Activated naive CD4-positive, alpha-beta T cell treated with anti-CD3 and anti-CD28 coated beads, Interleukin-2, amount 50 U/mL, for 24 hours (primary cell): ENCODE measurements around the gene C4B.
A peak's percentile ranks its signal among the peaks of the same experiment; 100 is the strongest.
"Not testable (repeated sequence)": the region's sequence is repeated elsewhere in the genome, so short reads cannot be mapped to it uniquely, and the experiment has no call there.

Experiments used
- H3K27ac Mint-ChIP-seq: one replicate; pipeline ENCODE4 v1.8.0; 2021; ENCODE audit warnings: mild to moderate bottlenecking, mixed read lengths
- H3K27me3 Mint-ChIP-seq: one replicate; pipeline ENCODE4 v1.8.0; 2021; ENCODE audit warnings: mixed read lengths
- H3K36me3 Mint-ChIP-seq: one replicate; pipeline ENCODE4 v1.8.0; 2021; ENCODE audit warnings: mixed read lengths
- H3K4me1 Mint-ChIP-seq: one replicate; pipeline ENCODE4 v1.8.0; 2021; ENCODE audit warnings: mixed read lengths
- H3K4me3 Mint-ChIP-seq: one replicate; pipeline ENCODE4 v1.8.0; 2021; ENCODE audit warnings: mild to moderate bottlenecking, mixed read lengths
- H3K9me3 Mint-ChIP-seq: one replicate; pipeline ENCODE4 v1.8.0; 2021; ENCODE audit warnings: mixed read lengths

C4B gene

DNA sequence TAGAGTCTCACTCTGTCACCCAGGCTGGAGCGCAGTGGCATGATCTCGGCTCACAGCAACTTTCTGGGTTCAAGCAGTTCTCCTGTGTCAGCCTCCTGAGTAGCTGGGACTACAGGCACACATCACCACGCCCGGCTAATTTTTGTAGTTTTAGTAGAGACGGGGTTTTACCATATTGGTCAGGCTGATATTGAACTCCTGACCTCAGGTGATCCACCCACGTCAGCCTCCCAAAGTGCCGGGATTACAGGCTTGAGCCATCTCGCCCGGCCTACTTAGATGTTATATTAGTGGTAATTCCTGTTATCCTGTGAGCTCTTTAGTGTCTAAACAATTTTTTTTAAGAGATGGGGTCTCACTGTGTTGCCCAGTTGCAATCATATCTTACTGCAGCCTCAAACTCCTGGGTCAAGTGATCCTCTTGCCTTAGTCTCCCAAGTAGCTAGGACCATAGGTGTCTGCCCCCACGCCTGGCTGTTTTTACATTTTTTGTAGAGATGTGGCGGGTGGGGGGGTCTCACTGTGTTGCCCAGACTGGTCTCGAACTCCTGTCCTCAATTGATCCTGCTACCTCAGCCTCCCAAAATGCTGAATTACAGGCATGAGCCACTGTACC, 36.7 kb upstream of the C4B start:
- Mint-ChIP-seq H3K27ac (no peak overlapping the region), H3K36me3 (peaks cover 2% of the 10 kb centered on the region), H3K4me3 (no peak overlapping the region), H3K4me1 (peaks cover 32% of the 10 kb centered on the region), H3K9me3 (no peaks in the 10 kb centered on the region), H3K27me3 (no peaks in the 10 kb centered on the region)

DNA sequence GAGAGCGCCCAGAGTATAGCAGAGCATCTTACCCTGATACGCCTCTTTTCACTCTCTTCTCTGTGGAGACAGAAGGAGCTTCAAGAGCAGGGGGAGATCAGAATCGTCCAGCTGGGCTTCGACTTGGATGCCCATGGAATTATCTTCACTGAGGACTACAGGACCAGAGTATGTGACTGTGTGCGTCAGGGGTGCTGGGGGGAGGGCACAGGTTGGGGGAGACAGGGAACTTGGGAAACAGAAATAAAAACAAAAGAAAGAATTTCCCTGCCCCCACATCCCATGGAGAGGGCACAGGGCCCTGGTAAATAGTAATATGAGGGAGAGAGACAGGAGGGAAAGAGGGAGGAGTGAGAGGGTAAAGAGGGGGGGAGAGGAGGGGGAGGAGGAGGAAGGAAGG, 35.8 kb upstream of the C4B start:
- peaks cover 23% of the 10 kb centered on the region for H3K4me1 Mint-ChIP-seq
- H3K36me3 Mint-ChIP-seq: peaks cover 2% of the 10 kb centered on the region
- no peak overlapping the region for H3K4me3 Mint-ChIP-seq
- peak overlapping the region; percentile 41 for H3K27ac Mint-ChIP-seq
- H3K9me3 Mint-ChIP-seq: no peaks in the 10 kb centered on the region
- H3K27me3 Mint-ChIP-seq: no peaks in the 10 kb centered on the region

DNA sequence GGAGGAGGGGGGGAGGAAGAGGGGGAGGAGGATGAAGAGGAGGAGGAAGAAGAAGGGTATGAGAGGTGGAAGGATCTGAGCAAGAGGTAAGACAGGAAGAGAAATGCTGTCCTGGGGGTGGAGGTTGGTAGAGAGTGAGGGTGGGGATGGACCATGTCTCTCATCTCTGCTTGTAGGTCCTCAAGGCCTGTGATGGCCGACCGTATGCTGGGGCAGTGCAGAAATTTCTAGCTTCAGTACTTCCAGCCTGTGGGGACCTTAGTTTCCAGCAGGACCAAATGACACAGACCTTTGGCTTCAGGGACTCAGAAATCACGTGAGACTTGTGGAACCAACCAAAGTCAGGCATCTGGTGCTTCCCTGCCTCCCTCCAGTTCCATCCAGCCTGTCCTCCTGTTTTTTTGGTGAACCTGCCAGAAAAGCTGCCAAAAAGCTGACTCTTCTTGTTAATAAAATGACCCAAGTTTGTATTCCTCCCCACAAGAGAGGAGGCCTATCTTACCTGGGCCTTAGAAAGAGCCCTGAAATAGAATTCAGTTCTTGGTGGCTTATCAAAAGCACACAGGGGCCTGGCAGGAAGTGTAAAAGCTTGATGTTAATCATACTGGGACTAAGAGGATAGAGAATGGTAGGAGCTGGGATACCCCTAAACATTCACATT, 35.2 kb upstream of the C4B start:
- peaks cover 18% of the 10 kb centered on the region for H3K4me1 Mint-ChIP-seq
- no peaks in the 10 kb centered on the region for H3K9me3 Mint-ChIP-seq
- H3K27me3 Mint-ChIP-seq: no peaks in the 10 kb centered on the region
- H3K4me3 Mint-ChIP-seq: no peak overlapping the region
- H3K27ac Mint-ChIP-seq: peak overlapping the region; percentile 60
- H3K36me3 Mint-ChIP-seq: peaks cover 2% of the 10 kb centered on the region

DNA sequence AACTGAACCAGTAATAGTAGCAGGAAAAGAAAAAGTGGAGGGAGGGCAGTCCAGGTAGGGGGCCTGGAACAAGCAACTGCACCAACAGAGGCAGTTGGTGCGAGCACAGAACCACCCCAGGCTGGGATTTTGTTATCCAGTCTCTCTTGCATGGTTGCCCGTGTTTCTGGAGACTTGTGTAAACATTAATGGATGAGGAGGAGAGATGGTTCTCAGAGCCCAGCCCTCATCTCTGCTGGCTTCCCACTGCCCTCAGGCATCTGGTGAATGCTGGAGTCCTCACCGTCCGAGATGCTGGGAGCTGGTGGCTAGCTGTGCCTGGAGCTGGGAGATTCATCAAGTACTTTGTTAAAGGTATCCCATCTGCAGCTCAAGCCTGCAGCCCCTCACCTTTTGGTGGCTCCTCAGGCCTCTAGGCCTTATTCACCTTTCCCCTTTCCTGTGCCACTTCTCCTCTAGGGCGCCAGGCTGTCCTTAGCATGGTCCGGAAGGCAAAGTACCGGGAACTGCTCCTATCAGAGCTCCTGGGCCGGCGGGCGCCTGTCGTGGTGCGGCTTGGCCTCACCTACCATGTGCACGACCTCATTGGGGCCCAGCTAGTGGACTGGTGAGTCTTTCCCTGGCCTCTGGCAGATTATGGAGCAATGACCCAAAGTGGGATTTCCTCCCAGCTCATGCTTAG, 34.3 kb upstream of the C4B start:
- H3K4me3 Mint-ChIP-seq, H3K27me3 Mint-ChIP-seq, H3K27ac Mint-ChIP-seq, H3K36me3 Mint-ChIP-seq, H3K9me3 Mint-ChIP-seq: not testable (repeated sequence)
- H3K4me1 Mint-ChIP-seq: peaks cover 14% of the 10 kb centered on the region

DNA sequence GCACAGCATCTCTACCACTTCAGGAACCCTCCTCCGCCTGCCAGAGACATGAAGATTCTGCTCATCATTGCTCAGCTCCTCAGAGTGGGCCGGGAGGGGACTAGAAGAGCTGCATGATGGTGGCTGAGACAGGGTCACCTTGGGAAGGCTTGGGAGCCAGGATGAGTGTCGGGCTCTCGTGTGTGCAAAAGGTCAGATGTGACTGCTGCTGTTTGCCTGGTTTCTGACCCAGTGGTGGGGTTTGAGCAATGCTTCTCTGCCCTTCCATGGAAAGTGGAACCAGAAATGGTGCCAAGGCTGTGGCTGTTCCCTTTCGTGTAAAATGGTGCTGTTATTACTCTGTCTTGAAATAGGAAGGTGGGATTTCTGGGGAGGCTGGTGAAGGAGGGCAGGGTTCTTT, 33.6 kb upstream of the C4B start:
- H3K27me3 Mint-ChIP-seq, H3K36me3 Mint-ChIP-seq, H3K27ac Mint-ChIP-seq, H3K4me3 Mint-ChIP-seq, H3K9me3 Mint-ChIP-seq: not testable (repeated sequence)
- H3K4me1 Mint-ChIP-seq: peaks cover 14% of the 10 kb centered on the region

DNA sequence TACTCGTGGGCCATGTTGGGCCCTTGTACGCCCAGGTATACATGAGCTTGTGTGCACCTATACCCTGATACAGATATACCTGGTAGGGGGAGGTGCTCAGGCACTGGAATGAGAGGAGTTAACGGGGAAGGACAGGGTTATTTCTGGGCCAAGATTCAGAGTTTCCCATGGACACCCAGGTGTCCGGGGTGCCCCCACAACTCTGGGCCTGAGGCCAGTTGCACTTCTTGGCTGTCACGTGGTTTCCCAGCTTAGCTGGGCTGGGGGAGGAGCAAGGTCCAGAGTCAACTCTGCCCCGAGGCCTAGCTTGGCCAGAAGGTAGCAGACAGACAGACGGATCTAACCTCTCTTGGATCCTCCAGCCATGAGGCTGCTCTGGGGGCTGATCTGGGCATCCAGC, 32.9 kb upstream of the C4B start, which contains the start of gene C4A:
Gene C4A, plus strand, starts transcription at position 314 of the 400 bp plus-strand sequence. Its CDS starts 51 bp downstream, at position 365.
- not testable (repeated sequence) for H3K36me3 Mint-ChIP-seq, H3K9me3 Mint-ChIP-seq, H3K27me3 Mint-ChIP-seq, H3K27ac Mint-ChIP-seq, H3K4me3 Mint-ChIP-seq
- peaks cover 14% of the 10 kb centered on the region for H3K4me1 Mint-ChIP-seq

DNA sequence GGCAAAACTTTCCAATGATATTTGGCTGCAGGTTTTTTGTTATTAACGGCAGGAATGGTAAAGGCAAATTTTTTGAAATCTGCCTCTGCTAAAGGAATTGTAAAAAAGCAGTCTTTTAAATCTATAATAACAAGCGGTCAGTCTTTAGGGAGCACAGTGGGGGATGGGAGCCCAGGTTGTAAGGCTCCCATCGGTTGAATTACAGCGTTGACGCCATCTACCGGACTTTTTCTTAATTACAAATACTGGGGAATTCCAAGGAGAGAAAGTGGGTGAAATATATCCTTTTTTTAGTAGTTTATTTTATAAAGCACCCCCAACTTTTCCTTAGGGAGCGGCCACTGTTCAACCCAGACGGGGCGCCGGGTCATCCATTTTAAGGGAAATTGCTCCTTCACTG, 25.2 kb upstream of the C4B start:
- H3K4me1 Mint-ChIP-seq, H3K27me3 Mint-ChIP-seq, H3K36me3 Mint-ChIP-seq, H3K27ac Mint-ChIP-seq, H3K9me3 Mint-ChIP-seq, H3K4me3 Mint-ChIP-seq: not testable (repeated sequence)

- H3K27ac Mint-ChIP-seq, H3K9me3 Mint-ChIP-seq, H3K36me3 Mint-ChIP-seq, H3K27me3 Mint-ChIP-seq, H3K4me1 Mint-ChIP-seq, H3K4me3 Mint-ChIP-seq: not testable (repeated sequence)
Observed at GRCh38 chr6:31994421-31994820, 20.2 kb upstream of the C4B start.

DNA sequence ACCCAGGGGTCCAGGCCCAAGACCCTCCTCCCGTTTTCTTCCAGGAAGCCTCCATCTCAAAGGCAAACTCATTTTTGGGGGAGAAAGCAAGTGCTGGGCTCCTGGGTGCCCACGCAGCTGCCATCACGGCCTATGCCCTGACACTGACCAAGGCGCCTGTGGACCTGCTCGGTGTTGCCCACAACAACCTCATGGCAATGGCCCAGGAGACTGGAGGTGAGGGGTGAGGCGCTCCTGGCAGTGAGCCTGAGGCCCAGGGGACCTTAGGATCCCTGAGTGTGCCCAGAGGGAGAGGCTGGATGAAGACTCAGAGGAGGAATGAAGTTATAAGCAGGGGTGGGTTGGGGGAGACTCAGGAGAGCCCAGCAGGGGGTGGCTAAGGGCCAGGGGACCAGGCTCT, 18.2 kb upstream of the C4B start:
- not testable (repeated sequence) for H3K4me1 Mint-ChIP-seq, H3K27ac Mint-ChIP-seq, H3K4me3 Mint-ChIP-seq, H3K36me3 Mint-ChIP-seq, H3K9me3 Mint-ChIP-seq, H3K27me3 Mint-ChIP-seq

DNA sequence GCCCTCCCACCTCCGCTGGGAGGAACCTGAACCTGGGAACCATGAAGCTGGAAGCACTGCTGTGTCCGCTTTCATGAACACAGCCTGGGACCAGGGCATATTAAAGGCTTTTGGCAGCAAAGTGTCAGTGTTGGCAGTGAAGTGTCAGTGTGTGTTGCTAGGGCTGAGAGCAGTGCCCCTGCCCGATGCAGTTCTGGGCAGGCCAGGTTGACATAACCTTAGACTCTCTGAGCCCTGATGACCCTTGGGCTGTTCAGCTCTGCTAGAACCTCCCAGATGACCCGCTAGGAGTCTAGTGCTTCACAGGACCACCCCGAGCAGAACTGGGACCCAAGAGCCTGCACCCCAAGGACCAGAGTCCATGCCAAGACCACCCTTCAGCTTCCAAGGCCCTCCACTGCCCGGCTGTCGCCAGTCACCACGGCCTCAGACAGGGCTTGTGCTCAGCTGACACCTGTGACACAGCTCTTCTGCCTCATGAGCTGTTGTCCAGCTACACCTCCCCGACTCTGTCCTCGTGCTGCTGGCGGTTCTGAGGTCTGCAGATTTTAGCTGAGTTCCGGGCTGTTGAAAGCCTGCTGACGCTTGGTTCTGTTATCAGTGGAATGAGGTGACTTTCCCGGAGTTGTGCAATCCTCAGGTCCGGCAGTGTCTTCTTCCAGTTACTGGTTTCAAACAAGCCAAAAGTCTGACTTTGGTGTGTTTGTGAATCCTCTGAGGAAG, 11.9 kb upstream of the C4B start:
- peaks cover 10% of the 10 kb centered on the region for H3K4me1 Mint-ChIP-seq
- not testable (repeated sequence) for H3K36me3 Mint-ChIP-seq, H3K27ac Mint-ChIP-seq, H3K4me3 Mint-ChIP-seq, H3K9me3 Mint-ChIP-seq, H3K27me3 Mint-ChIP-seq

- H3K4me1 Mint-ChIP-seq: peaks cover 10% of the 10 kb centered on the region
- not testable (repeated sequence) for H3K4me3 Mint-ChIP-seq, H3K27me3 Mint-ChIP-seq, H3K27ac Mint-ChIP-seq, H3K9me3 Mint-ChIP-seq, H3K36me3 Mint-ChIP-seq
Observed at GRCh38 chr6:32003301-32003700, 11.3 kb upstream of the C4B start.

DNA sequence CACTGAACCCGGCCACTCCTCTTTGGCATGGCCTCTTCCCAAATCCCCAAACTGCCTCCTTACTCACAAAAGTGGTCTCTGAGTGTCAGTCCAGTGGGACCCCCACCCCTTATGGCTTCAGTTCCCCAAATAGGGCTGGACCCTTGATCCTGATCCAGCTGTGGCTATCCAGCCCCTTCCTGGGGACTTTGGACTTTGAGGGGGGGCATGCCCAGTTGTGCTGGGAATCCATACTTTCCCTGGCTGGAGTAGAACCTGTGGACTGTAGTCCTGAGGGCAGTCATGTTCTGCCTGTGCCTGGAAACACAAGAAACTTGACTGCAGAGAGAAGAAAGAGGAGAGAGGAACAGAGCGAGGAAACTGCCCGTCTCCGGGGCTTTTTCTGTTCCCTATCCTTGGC, 10.2 kb upstream of the C4B start:
- peaks cover 10% of the 10 kb centered on the region for H3K4me1 Mint-ChIP-seq
- H3K4me3 Mint-ChIP-seq, H3K27me3 Mint-ChIP-seq, H3K36me3 Mint-ChIP-seq, H3K9me3 Mint-ChIP-seq, H3K27ac Mint-ChIP-seq: not testable (repeated sequence)

- H3K27me3 Mint-ChIP-seq, H3K36me3 Mint-ChIP-seq, H3K4me3 Mint-ChIP-seq, H3K9me3 Mint-ChIP-seq: not testable (repeated sequence)
- H3K27ac Mint-ChIP-seq: peak overlapping the region; percentile 72
- peaks cover 10% of the 10 kb centered on the region for H3K4me1 Mint-ChIP-seq
Observed at GRCh38 chr6:32004864-32005537, 9.6 kb upstream of the C4B start.

GRCh38 chr6:32005538-32005880, 9.1 kb upstream of the C4B start:
- H3K27ac Mint-ChIP-seq, H3K27me3 Mint-ChIP-seq, H3K9me3 Mint-ChIP-seq, H3K36me3 Mint-ChIP-seq, H3K4me3 Mint-ChIP-seq: not testable (repeated sequence)
- peaks cover 10% of the 10 kb centered on the region for H3K4me1 Mint-ChIP-seq

DNA sequence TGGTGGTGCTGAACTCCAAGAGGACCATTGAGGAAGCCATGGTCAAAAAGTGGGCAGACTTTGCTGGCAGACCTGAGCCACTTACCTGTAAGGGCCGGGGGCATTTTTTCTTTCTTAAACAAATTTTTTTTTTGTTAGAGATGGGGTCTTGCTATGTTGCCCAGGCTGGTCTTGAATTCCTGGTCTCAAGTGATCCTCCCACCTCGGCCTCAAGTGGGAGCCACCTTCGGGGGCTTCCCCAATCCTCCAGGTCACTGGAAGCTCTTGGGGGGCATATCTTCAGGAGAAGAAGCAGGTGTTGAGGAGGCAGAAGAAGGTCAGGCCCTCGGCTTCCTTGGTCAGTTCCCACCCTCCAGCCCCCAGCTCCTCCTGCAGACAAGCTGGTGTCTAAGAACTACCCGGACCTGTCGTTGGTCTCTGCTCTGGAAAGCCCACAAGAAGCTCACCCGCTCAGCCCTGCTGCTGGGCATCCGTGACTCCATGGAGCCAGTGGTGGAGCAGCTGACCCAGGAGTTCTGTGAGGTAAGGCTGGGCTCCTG, 8.5 kb upstream of the C4B start:
- not testable (repeated sequence) for H3K4me3 Mint-ChIP-seq, H3K9me3 Mint-ChIP-seq, H3K27ac Mint-ChIP-seq, H3K27me3 Mint-ChIP-seq, H3K36me3 Mint-ChIP-seq
- H3K4me1 Mint-ChIP-seq: peaks cover 10% of the 10 kb centered on the region

GRCh38 chr6:32007086-32007485, 7.5 kb upstream of the C4B start:
- H3K27me3 Mint-ChIP-seq, H3K27ac Mint-ChIP-seq, H3K36me3 Mint-ChIP-seq, H3K9me3 Mint-ChIP-seq, H3K4me3 Mint-ChIP-seq: not testable (repeated sequence)
- H3K4me1 Mint-ChIP-seq: peaks cover 10% of the 10 kb centered on the region
